GM18867 (cell line): ENCODE data around the gene KIAA0319L.

ENCODE experiments used
- ATAC-seq: cut with Tn5 transposase; IDR thresholded peaks from one replicate; pipeline ENCODE4 v1.9.1; 2021; ENCODE audit warnings: mild to moderate bottlenecking, moderate library complexity; ENCODE audit not compliant: unreplicated experiment

KIAA0319L gene

DNA sequence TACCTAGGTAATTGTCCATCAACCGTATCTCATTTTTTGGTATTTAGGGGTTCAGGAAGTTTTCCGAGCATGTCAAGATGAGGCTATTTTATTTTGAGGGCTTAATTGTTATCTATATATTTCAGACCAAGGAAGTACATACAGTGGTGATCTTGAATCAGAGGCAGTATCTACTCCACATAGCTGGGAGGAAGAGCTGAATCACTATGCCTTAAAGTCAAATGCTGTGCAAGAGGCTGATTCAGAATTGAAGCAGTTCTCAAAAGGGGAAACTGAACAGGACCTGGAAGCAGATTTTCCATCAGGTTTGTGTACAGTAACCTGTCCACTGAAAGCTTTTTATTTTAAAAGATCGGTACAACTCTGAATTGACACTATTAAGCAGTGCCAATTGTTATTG lies 158.5 kb downstream of the KIAA0319L start:
- ATAC-seq, result no peak

GRCh38 chr1:35394386-35394785 lies 162.8 kb downstream of the KIAA0319L start:
- no peak for ATAC-seq

- ATAC-seq, result no peak
Observed at GRCh38 chr1:35390600-35391494, 166.4 kb downstream of the KIAA0319L start.

DNA sequence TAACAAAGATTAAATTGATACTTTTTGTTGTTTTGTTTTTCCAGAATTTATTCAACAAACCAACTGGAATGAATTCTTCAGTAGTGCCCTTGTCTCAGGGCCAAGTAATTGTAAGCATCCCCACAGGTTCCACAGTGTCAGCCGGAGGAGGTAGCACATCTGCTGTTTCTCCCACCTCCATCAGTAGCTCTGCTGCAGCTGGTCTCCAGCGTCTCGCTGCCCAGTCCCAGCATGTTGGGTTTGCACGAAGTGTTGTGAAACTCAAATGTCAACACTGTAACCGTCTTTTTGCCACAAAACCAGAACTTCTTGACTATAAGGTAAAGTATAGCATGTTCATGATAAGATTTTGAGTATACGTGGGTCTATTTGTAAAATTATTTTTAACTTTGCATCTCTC lies 170.2 kb downstream of the KIAA0319L start:
- ATAC-seq, result no peak

DNA sequence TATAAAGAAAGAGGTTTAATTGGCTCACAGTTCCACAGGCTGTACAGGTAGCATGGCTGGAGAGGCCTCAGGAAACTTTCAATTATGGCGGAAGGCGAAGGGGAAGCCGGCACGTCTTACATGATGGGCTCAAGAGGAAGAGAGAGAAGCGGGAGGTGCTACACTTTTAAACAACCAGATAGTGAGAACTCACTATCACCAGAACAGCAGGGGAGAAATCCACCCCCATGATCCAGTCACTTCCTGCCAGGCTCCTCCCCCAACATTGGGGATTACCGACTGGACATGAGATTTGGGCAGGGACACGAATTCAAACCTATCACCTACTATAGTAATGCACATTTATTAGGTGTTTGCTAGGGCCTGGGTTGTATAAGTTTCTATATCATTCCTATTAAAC lies 170.9 kb downstream of the KIAA0319L start:
- no peak for ATAC-seq
